KMS-11 (cell line): ENCODE results near the gene TMEM187.

Source experiments
- H2AFZ ChIP-seq: fragments of 200-600 bp; sonication (generic); 2 replicates; pipeline ENCODE4 v1.6.1; 2016; ENCODE audit warnings: antibody characterized with exemption, mixed run types, low read depth
- H3K27ac ChIP-seq: fragments of 200-600 bp; sonication (generic); 2 replicates; pipeline ENCODE4 v1.6.1; 2016; ENCODE audit warnings: mild to moderate bottlenecking, mixed run types
- H3K27me3 ChIP-seq: fragments of 200-600 bp; sonication (generic); 2 replicates; pipeline ENCODE4 v1.6.1; 2017; ENCODE audit warnings: mild to moderate bottlenecking, low read depth, mixed run types, moderate library complexity; ENCODE audit not compliant: insufficient read depth
- H3K36me3 ChIP-seq: fragments of 200-600 bp; sonication (generic); 2 replicates; pipeline ENCODE4 v1.6.1; 2017; ENCODE audit warnings: mild to moderate bottlenecking, mixed run types; ENCODE audit not compliant: insufficient read depth
- H3K4me1 ChIP-seq: fragments of 200-600 bp; sonication (generic); 2 replicates; pipeline ENCODE4 v1.6.1; 2016; ENCODE audit warnings: mild to moderate bottlenecking, low read depth, mixed run types; ENCODE audit not compliant: poor library complexity, severe bottlenecking
- H3K4me2 ChIP-seq: fragments of 200-600 bp; sonication (generic); 2 replicates; pipeline ENCODE4 v1.7.0; 2016; ENCODE audit warnings: mild to moderate bottlenecking, mixed run types
- H3K4me3 ChIP-seq: fragments of 200-600 bp; sonication (generic); IDR thresholded peaks from 2 replicates; pipeline ENCODE4 v1.6.1; 2017; ENCODE audit warnings: low read depth, low read length, mixed read lengths; ENCODE audit not compliant: insufficient read depth
- H3K79me2 ChIP-seq: fragments of 200-600 bp; sonication (generic); 2 replicates; pipeline ENCODE4 v1.6.1; 2016; ENCODE audit warnings: low read depth, mixed run types; ENCODE audit not compliant: insufficient read depth
- H3K9ac ChIP-seq: fragments of 200-600 bp; sonication (generic); 2 replicates; pipeline ENCODE4 v1.6.1; 2016; ENCODE audit warnings: mild to moderate bottlenecking, mixed run types
- H4K20me1 ChIP-seq: fragments of 200-600 bp; sonication (generic); 2 replicates; pipeline ENCODE4 v1.6.1; 2016; ENCODE audit warnings: mild to moderate bottlenecking, mixed run types; ENCODE audit not compliant: insufficient read depth
- TF ChIP-seq, protein P1 (sequence below): fragments of 200-600 bp; sonication (generic); conservative IDR thresholded peaks from 2 replicates; pipeline ENCODE4 v1.6.1; 2017; ENCODE audit warnings: low read depth, mild to moderate bottlenecking, antibody characterized with exemption, low read length, moderate library complexity, mixed read lengths

TMEM187 gene

DNA sequence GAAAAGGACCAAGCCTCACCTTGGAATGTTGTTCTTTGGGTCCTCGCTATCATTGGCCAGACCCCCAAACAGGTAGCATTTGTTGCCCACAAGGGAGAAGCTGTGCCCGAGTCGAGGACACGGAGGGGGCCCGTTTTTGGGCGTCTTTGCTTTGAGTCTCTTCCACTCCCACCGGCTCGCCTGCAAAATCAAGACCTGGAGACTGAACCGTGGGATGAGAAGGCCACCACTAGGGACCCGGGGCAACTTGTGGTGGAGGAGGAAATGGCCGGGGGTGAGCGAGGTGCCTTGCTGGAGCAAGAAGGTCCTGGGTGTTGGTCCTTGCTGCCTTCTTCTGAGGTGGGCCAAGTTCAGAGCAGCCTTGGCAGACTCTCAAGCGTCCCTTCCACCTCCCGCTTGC, 8.4 kb upstream of the TMEM187 start:
- Histone ChIP-seq H3K27me3 (no peaks in the 10 kb centered on the region), H3K9ac (no peak overlapping the region), H2AFZ (no peak overlapping the region), H3K4me2 (no peak overlapping the region), H3K79me2 (peaks cover 65% of the 10 kb centered on the region), H3K4me1 (peaks cover 18% of the 10 kb centered on the region), H3K4me3 (no peak overlapping the region), H3K36me3 (peaks cover 3% of the 10 kb centered on the region; the same call in 1 of the 2 replicates), H4K20me1 (no peaks in the 10 kb centered on the region), H3K27ac (no peak overlapping the region)
- TF ChIP-seq, protein P1, sequence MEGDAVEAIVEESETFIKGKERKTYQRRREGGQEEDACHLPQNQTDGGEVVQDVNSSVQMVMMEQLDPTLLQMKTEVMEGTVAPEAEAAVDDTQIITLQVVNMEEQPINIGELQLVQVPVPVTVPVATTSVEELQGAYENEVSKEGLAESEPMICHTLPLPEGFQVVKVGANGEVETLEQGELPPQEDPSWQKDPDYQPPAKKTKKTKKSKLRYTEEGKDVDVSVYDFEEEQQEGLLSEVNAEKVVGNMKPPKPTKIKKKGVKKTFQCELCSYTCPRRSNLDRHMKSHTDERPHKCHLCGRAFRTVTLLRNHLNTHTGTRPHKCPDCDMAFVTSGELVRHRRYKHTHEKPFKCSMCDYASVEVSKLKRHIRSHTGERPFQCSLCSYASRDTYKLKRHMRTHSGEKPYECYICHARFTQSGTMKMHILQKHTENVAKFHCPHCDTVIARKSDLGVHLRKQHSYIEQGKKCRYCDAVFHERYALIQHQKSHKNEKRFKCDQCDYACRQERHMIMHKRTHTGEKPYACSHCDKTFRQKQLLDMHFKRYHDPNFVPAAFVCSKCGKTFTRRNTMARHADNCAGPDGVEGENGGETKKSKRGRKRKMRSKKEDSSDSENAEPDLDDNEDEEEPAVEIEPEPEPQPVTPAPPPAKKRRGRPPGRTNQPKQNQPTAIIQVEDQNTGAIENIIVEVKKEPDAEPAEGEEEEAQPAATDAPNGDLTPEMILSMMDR, result no peak

DNA sequence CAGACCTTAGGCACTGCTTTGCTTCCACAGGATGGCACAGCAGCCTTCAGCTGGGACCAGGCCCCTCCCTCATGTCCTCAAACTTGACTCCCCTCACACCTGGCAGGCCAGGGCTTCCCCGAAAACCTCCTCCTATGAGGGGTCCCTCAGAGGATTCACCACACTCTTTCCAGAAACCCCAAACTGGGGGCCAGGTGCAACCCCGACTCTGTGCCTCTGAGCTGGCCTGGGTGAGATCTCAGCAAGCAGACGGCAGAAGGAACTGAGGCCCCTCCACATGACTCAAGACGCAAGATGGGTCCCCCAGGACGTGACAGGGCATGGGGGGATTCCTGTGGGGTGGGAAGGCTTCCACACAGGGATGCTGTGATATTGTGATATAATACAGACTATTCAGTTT, 7.1 kb upstream of the TMEM187 start:
- H3K27me3 ChIP-seq, result no peaks in the 10 kb centered on the region
- no peak overlapping the region for H3K4me3 ChIP-seq
- no peak overlapping the region for H3K4me2 ChIP-seq
- TF ChIP-seq, protein P1, result no peak
- no peak overlapping the region for H3K27ac ChIP-seq
- no peaks in the 10 kb centered on the region for H4K20me1 ChIP-seq
- H3K79me2 ChIP-seq, result peaks cover 73% of the 10 kb centered on the region
- no peak overlapping the region for H3K9ac ChIP-seq
- H3K4me1 ChIP-seq, result peaks cover 18% of the 10 kb centered on the region
- H3K36me3 ChIP-seq, result peaks cover 3% of the 10 kb centered on the region; the same call in 1 of the 2 replicates
- no peak overlapping the region for H2AFZ ChIP-seq

- H2AFZ ChIP-seq, result no peak overlapping the region
- no peak overlapping the region for H3K4me3 ChIP-seq
- H3K27me3 ChIP-seq, result no peaks in the 10 kb centered on the region
- no peak overlapping the region for H3K4me2 ChIP-seq
- H4K20me1 ChIP-seq, result no peaks in the 10 kb centered on the region
- H3K79me2 ChIP-seq, result peaks cover 73% of the 10 kb centered on the region
- H3K4me1 ChIP-seq, result peaks cover 18% of the 10 kb centered on the region
- H3K9ac ChIP-seq, result no peak overlapping the region
- H3K36me3 ChIP-seq, result peaks cover 3% of the 10 kb centered on the region; the same call in 1 of the 2 replicates
- TF ChIP-seq, protein P1, result no peak
- no peak overlapping the region for H3K27ac ChIP-seq
These were observed 6.3 kb upstream of the TMEM187 start for GRCh38 chrX:153966283-153966688.

DNA sequence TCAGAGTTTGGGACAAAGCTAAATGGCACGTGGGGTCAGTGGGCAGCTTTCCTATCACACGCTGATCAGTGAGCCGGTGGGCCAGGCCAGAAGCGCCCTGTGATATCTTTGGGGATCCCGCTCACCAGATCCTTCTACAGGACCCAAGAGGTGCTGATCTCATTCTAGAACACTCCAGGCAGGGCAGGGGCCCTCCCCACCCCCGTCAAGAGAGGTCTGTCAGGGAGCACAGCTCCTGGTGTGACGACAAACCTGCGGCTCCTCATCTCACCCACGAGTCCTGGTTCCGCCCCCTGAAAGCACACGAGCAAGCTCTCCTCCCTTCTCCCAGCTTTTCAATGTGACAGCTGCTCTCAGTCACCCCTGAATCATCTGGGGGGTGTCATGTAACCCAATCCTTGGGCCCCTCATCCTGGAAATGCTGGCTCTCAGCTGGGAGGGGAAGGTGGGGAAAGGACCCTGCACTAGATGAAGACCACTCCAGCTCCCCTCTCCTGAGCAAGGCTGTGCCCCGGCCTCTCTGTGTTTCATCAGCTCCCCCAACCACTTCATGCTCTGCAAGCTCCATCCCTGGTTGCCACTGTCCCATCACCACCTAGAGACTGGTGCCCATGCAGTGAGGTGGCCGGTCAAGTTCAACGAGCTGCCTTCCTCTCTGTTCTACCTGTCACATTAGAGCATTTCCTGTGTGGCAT, 5.6 kb upstream of the TMEM187 start:
- peak overlapping the region; percentile 100; the same call in 1 of the 2 replicates for H3K27ac ChIP-seq
- H3K79me2 ChIP-seq, result peaks cover 73% of the 10 kb centered on the region
- TF ChIP-seq, protein P1, result no peak
- H3K4me3 ChIP-seq, result no peak overlapping the region
- H4K20me1 ChIP-seq, result no peaks in the 10 kb centered on the region
- H2AFZ ChIP-seq, result no peak overlapping the region
- H3K36me3 ChIP-seq, result no peaks in the 10 kb centered on the region; the same call in 1 of the 2 replicates
- H3K4me2 ChIP-seq, result peak overlapping the region; percentile 96; the same call in 1 of the 2 replicates
- peaks cover 18% of the 10 kb centered on the region for H3K4me1 ChIP-seq
- H3K9ac ChIP-seq, result no peak overlapping the region
- H3K27me3 ChIP-seq, result no peaks in the 10 kb centered on the region
